GM21381 (cell line): ENCODE measurements around the gene ZNF148.

Experiments used
- ATAC-seq: cut with Tn5 transposase; IDR thresholded peaks from one replicate; pipeline ENCODE4 v1.9.1; 2021; ENCODE audit warnings: mild to moderate bottlenecking, moderate library complexity; ENCODE audit not compliant: unreplicated experiment

The ZNF148 gene

DNA sequence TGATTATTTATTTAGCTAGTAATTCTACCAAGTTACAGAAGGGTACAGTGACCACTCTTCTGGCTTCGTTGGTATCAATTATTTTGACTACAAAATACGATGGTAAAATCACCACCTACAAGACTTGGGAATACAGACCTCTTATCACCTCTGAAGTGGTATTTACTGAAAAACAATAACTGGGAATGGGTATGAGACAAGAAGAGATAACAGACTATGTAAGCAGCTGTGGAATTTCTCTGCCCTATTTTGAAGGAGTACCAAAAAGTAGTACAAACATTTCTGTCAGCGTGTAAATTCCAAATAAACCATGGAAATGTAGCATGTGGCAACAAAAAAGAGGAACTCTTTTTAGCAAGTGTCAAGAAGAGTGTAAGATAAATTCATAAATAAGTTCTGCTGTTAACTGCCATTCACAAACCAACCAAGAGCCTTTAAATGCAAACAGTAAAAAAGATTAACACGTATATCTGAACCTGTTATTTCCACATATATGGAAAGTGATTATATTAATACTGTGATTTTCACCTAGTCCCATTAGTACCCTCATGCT, 85.6 kb downstream of the ZNF148 start:
- ATAC-seq = no peak

DNA sequence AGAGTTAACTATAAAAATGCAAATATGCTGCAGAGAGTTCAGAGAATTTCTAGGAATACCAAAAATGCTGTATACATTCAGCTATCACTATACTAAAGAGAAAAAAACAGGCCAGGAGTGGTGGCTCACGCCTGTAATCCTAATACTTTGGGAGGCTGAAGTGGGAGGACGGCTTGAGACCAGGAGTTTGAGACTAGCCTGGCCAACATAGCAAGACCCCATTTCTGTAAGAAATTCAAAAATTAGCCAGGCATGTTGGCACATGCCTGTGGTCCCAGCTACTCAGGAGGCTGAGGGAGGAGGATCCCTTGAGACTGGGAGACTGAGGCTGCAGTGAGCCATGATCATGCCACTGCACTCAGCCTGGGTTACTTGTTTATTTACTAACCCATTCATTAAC, 87.9 kb downstream of the ZNF148 start:
- no peak for ATAC-seq

DNA sequence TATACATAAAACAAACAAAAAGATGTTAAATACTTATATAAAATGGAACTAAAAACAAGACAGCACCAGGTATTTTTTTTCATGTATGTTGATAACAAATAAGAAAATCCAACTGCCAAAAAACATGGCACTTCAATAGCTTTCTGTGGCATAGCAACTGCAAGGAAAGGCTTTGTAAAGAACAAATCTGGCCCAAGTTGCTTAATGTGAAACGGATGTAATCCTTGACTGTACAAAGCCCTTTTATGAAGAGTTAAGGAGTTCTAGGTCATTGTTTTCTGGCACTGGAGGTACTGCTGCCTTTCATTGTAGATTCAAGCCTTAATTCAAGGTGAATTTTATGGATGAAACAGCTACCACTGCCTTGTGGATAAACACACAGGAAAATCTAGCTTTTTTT, 93.7 kb downstream of the ZNF148 start:
- ATAC-seq = no peak

GRCh38 chr3:125280668-125281361, 94.3 kb downstream of the ZNF148 start:
- no peak for ATAC-seq

DNA sequence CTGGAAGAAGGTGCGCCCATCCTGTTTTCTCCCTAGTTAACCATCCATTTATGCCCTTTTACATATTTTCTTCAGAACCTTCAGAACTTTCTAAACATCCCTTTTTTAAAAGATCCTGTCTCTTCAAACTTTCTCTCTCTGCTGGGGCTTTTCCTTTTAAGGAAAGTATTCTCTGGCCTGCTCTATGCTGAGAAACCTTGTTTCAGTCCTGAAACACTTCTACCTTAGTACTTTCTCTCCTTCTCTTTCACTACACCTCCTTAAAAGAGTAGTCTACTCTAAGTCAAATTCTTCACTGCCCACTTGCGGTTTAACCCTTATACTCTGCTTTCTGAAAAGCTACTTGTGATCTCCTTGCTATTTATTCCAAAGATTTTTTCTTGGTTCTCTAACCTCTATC, 97.0 kb downstream of the ZNF148 start:
- no peak for ATAC-seq

DNA sequence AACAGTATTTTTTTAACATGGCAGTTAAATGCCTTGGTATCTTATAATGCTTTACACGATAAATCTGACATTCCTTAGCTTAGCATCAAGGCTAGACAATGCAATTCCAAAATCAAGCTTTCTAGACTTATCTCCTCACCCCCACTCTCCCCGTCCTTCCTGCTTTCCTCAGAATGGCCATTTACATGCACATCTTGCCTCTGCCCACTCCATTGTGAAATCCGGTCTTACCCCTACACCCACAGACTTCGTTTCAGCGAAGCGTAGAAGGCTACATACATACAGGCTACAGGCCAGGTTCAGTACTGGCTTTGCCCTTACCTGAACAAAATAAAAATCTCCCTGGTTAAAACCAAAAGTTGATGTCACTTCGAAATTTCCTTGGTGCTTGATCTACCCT, 104.0 kb downstream of the ZNF148 start:
- ATAC-seq = no peak

DNA sequence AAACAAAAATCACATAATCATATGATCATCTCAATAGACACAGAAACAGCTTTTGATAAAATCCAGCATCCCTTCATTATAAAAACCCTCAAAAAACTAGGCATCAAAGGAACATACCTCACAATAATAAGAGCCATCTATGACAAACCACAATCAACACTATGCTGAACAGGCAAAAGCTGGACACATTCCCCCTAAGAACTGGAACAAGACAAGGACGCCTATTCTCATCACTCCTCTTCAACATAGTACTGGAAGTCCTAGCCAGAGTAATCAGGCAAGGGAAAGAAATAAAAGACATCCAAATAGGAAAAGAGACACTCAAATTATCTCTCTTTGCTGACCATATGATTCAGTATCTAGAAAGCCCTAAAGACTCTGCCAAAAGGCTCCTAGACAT, 107.7 kb downstream of the ZNF148 start:
- no peak for ATAC-seq

DNA sequence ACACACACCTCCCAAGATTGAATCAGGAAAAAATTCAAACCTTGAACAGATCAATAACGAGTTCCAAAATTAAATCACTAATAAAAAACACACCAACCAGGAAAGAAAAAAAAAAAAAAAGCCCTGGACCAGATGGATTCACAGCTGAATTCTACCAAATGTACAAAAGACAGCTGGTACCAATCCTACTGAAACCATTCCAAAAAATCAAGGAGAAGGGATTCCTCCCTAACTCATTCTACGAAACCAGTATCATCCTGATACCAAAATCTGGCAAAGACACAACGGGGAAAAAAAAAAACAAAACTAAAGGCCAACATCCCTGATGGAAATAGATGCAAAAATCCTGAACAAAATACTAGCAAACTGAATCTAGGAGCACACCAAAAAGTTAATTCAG, 108.2 kb downstream of the ZNF148 start:
- no peak for ATAC-seq

DNA sequence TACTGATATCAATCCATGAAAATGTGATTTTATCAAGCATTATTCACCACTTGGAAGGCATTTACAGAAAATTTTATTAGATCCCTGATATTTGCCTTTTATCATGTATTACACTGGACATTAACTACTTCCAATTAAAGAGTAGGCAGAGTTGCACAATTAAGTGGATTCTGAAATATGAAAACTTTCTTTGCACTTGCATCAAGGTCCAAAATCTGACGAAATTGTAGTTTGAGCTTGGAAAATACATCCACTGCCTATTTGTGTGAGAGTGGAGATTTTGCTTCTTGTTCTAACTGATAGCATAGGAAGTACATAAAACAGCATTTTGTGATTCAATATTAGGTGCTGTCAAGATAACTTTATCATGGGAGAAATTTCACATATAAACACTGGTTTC, 113.0 kb downstream of the ZNF148 start:
- no peak for ATAC-seq

DNA sequence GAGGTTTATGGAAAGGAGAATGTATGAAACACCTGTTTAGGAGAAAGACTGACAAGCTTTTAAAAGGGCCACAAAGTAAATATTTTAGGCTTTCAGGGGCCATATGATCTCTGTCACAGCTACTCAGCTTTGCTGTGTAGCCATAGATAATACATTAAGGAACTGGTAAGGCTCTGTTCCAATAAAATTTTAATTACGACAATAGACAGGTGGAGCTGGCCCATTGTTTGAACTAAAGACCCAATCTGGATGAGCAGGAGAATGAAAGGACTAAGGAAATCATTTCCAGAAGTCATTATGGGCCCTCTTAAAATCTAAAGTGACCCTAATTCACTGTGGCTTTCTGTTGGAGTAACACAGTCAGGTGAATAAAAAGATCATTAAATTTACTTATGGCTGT, 114.1 kb downstream of the ZNF148 start:
- no peak for ATAC-seq

DNA sequence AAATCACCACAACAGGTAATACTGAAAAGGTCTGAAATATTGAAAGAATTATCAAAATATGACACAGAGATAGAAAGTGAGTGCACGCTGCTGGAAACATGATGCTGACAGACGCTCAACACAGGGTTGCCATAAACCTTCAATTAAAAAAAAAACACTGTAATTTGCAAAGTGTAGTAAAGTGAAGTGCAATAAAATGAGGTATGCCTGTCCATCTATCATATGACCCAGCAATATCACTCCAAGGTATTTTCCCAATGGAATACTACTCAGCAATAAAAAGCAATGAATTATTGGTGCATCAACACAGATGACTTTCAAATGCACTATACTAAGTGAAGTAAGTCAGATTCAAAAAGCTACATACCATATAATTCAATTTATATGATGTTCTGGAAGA, 115.0 kb downstream of the ZNF148 start:
- no peak for ATAC-seq

DNA sequence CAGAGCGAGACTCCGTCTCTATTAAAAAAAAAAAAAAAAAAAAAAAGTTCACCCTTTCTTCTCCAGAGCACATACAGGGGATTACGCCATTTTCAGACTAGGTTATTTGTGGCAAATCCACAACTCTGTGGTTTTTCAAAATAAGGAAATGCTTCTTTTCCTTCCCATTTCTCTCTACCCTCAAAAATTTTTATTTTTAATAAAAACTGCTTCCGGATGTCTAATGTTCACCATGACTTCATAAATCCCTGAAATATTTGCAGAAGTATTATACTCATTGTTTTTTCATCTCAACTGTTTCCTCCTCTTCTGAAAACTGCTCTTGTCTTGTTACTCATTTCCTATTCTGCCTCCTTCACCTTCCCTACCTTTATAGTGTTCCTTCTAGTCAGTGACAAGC, 117.6 kb downstream of the ZNF148 start:
- no peak for ATAC-seq

DNA sequence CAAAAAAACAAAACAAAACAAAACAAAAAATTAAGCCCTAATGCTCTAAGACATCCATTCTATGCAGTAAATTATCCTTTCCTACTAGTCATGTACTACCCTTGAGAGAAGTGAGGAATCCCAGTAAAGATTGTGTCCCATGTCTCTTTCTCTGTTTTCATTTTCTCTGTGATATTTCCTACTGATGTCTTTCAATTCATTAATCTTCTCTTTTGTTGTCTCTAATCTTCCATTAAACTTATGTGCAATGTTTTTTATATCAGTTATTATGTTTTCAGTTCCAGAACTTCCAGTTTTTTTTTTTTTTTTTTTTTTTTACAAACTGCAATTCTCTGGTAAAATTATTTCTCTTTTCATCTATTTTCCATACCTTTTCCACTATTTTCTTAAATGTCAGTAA, 118.5 kb downstream of the ZNF148 start:
- no peak for ATAC-seq

- ATAC-seq = no peak
Measured at GRCh38 chr3:125250973-125251372, 124.2 kb downstream of the ZNF148 start.

DNA sequence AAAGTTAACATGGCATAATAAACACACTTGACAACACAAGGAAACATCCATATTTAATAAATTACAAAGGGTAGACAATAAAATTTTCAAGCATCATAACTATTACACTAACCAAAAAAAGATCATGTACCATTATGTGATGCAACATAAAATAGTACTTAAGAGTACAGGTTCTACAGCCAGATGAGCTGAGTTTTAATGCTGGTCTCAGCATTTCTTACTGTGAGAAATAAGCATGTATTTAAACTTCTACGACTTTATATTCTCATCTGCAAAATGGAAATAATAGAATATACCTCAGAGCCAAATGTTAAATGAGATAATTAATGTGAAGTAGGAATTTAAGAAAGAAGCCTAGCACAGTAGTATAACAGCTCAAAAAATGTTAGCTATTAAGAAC, 128.9 kb downstream of the ZNF148 start:
- no peak for ATAC-seq

GRCh38 chr3:125245521-125245920, 129.6 kb downstream of the ZNF148 start:
- no peak for ATAC-seq

DNA sequence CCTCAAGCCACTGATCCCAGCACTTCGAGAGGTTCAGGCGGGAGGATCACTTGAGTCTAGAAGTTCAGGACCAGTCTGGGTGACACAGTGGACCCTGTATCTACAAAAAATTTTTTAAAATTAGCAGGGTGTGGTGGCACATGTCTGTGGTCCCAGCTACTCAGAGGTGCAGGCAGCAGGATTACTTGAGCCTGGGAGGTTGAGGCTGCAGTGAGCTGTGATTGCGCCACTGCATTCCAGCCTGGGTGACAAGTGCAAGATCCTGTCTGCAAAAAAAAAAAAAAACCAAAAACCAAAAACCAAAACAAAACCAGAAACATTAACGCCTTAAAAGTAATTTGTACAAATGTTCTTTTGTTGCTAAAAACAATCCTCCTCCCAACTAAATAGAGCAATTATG, 134.6 kb downstream of the ZNF148 start:
- ATAC-seq = no peak

DNA sequence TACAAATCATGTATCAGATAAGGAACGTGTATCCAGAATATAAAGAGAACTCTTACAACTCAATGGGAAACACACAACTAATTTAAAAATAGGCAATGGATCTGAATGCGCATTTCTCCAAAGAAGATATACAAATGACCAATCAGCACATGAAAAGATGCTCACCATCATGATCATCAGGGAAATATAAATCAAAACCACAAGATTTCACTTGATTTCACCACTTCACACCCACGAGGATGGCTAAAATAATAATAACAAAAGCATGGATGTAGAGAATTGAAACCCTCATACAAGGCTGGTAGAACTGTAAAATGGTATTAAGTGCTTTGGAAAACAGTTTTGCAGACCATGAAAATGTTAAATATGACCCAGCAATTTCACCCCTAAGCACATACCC, 135.9 kb downstream of the ZNF148 start:
- no peak for ATAC-seq

GRCh38 chr3:125238759-125239158, 136.4 kb downstream of the ZNF148 start:
- ATAC-seq = no peak

DNA sequence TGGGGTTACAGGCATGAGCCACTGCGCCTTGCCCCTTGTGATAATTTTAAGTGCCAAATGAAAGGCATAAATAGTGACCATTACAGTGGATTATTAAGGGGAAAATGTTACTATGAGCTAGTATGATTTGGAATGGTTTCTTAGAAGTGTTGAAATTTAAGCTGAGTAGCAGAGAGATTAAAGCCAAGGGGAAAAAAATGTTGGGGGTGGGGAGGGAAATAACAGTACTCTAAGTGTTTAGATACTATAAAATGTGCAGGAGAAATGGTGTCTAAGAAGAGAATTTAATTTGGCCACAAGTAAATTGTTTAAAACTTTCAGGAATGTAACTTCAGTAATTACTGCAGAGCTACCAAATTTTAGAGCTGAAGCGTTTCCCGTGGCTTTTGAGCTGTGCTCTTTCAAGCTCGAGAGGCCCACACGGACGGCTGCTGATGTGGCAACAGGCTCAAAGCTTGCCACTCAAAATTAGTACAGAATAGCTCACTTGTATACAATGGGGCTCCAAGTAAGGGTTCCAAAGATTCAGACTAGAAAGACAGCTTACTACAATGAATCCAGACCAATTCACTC, 138.7 kb downstream of the ZNF148 start:
- no peak for ATAC-seq

DNA sequence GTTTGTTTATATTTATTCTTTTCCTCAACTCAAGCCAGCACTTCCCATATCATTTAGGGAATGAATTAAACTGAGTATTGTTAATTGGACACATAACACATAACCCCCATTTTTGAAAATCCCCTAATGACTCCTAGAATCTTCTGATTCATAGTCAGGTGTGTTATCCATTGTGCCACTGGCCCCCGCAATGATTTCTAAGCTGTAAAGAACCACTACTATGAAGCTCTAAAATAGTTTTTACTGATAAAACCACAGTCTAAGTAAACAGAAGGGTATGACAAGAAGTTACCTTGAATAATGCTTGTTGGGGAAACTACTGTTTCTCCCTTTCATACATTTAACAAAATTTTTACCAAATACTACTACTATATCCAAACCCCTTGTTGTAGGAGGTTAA, 140.3 kb downstream of the ZNF148 start:
- ATAC-seq = no peak

DNA sequence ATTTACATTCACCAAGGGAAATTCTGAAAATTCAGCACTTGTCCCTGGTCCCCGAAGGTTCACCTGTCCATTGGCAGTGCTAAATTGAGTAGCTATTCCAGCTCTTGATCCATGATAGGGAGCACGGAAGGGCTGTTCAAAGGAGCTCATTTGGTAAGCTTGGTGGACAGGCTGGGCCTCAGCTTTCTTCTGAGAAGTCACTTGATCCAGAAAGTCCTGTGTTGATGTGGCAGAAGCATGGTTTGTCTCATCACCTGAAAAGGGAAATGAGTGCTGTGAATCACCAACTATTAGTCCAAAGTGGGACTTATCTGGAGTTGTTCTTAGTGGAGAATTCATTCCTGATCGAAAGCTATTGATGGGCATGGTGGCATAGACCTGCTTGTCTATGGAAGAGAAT, 142.7 kb downstream of the ZNF148 start:
- ATAC-seq = no peak

DNA sequence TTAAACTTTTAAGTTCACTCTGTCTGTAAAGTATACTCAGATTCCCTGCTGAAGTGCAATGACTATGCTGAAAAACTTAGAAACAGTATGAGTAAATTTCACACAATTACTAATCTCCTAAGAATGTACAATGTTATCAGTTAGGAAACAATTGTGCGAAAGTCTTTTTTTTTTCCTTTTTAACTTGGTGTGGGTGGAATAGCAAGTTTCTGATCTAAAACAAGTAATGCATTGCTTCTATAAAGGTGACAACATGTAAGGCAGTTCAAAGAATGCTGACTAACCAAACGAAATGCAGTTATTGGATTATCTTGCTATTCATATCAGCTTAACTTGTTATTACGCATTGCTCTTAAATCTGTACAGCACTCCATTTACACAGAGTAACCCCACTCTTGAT, 143.2 kb downstream of the ZNF148 start:
- ATAC-seq = no peak
